HG02763 (cell line): ENCODE measurements around the gene STARD10.
A peak's percentile ranks its signal among the peaks of the same experiment; 100 is the strongest.

ENCODE experiments used
- ATAC-seq: cut with Tn5 transposase; IDR thresholded peaks from one replicate; pipeline ENCODE4 v1.9.1; 2021; ENCODE audit warnings: mild to moderate bottlenecking, moderate library complexity; ENCODE audit not compliant: unreplicated experiment

Gene STARD10

GRCh38 chr11:72767203-72768062, 26.4 kb downstream of the STARD10 start:
- no peak for ATAC-seq

DNA sequence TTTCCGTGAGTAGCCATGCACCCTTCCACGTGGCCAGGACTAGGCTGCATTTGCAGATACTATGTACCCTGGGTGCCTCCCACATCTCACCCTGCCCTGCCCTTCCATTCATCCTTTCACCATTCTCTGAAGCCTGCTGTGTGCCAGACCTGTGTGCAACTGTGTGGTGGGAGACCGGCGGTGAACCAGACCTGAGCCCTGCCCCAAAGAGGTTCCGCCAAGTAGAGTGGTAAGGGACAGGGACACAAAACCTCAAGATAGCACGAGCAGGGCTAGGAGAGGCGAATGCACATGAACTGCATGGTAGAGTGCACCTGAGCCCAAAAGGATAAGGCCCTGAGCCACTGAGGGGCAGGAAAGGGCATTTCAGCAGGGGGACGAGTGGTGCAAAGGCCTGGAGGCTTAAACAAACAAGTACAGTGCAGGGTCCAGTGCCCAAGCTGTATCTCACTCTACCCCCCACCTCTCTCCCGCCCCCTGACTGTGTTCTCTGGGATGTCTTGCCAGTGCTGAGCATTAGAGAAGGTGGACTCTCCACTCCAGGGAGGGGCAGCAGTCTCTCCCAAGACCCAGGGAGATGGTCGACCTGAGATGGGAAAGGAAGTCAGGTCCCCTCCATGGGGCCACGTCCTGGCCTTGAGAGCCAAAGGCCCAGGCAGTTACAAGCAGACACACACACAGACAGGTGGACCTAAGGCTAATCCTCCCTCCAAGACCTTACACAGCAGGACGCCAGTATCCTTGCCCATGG, 27.5 kb downstream of the STARD10 start:
- no peak for ATAC-seq

DNA sequence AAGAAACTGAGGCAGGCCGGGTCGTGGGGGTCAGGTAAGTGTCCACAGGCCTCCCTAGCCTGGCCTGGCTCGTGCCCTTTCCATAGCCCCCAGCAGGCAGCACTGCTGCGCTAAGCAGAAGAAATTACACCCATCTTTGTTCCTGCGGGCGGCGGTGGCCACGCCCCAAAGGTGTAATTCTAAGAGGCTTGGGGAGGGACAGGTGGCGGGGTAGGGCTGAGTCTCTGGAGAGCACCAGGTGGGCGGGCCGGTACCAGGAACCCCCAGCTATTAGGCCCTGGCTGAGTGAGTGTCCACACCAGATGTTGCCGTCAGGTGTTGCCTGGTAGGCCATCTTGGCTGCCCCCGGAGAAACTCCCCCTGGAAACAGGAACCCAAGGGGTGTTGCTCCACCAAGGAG, 29.3 kb downstream of the STARD10 start:
- no peak for ATAC-seq

DNA sequence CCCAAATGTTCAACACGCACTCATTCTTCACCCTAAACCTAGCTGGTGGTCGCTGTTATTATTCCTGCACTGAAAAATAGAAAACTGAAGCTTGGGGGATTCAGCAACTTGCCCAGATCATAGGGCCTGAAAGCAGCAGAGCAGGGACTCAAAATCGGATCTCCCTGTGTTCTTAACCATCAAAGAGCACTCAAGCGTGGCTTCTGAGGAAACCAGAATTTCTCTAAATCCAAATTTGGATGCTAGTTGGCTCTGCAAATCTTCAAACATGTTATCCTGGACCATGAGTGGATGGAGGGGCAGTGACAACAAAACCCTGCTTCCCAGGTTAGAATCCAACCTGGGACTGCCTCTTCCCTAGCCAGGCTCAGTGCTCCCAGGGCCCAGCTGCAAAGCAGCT, 30.0 kb downstream of the STARD10 start:
- ATAC-seq, result no peak

DNA sequence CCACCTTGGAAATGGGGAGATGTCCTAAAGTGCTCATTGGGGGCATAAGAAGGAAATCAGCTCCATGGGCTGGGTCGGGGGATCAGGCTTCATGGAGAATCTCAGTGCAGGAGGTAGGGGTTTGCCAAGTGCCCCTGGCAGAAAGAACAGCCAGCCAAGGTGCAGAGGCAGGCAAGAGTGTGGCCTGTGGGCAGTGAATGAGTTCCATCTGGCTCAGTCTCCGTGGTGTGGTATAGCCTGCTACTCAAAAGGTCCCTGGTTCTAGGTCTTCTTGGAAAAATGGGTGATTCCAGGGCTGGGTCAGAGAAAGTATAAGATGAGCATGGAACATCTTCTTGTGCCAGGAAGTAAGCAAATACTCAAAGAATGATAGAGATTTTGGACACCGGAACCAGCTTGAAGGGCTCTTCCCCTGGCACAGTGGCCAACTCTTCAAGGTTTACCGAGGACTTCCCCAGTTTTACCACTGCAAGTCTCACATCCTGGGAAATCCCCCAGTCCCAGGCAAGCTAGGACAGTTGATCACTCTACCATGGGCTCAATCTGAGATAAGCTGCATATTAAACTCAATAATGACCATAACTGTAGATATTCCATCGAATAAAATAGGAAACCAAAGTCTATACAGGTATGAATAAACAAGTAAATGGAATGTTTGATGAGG, 31.1 kb downstream of the STARD10 start:
- ATAC-seq, result no peak

DNA sequence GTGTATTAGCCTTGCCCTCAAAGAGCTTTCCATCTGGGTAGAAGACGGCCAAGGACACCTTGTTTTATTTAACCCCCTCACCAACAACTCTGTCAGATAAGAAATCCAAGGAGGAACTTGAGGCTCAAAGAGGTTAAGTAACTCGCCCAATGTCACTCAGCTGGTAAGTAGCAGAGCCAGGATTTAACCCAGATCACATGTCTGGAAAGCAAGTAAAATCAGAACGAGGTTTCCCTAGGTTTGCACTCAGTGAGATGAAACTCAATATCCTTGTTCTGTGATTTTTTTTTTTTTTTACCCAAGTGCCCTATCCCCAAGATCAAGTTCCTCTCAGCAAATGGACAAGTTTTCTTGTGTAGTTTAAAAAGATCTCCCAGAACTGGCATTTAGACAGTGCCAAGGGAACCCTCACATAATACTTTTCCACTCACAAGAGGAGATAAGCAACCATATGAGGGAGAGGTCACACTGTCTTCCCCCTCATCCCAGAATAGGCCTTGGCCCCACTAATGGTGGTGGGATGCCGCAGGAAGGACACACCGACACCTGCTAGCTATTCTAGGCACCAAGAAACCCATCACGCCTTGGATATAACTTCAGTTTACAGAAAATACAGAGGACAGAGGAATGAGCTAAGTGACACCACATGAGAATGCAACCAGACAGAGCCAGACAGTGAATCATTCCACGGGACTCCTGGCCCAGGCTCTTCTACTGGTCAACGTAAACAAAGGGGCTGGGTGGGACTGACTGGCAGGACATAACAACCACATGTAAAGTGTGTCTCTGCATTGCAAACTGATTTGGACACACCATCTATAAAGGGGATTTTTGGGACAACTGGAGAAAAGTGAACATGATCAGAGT, 33.1 kb downstream of the STARD10 start:
- no peak for ATAC-seq

DNA sequence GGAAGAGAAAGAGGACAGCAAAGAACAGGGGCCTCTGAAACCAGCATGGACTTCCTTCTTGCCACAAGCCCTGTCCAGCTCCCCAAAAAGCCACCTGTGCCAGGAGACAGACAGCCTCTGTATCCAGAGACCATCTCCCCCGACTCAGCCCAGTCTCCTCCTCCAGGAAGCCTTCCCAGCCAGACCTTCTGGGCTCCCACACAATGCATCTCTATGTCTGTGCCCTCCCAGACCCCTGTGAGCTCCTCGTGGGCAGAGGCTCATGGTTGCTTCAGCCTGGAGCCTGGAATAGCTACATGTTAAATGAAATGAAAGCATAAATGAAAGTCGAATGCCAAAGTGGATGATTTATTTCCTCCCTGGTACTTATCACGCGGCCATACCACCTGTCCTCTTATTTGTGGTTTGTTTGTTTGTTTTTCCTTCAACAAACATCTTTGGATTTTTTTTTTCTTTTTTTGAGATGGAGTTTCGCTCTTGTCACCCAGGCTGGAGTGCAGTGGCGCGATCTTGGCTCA, 34.3 kb downstream of the STARD10 start:
- no peak for ATAC-seq

- no peak for ATAC-seq
These were observed 35.0 kb downstream of the STARD10 start for GRCh38 chr11:72758690-72759389.

DNA sequence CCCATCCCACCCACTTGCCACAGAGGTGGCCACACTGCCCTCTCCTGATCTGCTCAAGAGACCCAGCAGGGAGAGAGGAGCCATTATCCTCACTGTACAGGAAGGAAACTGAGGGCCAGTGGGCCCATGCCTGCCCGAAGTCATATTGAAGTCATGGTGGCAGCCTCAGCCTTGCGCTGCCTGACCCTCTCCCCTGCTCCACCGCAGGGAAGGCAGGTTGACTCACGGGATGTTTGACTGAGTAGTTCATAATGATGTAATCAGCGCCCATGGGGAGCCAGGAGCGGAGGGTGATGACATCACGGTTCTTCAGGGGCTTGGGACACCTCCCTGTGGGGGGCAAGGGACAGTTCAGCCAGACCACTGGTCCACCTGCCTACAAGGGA, 35.5 kb downstream of the STARD10 start:
- ATAC-seq, result no peak

DNA sequence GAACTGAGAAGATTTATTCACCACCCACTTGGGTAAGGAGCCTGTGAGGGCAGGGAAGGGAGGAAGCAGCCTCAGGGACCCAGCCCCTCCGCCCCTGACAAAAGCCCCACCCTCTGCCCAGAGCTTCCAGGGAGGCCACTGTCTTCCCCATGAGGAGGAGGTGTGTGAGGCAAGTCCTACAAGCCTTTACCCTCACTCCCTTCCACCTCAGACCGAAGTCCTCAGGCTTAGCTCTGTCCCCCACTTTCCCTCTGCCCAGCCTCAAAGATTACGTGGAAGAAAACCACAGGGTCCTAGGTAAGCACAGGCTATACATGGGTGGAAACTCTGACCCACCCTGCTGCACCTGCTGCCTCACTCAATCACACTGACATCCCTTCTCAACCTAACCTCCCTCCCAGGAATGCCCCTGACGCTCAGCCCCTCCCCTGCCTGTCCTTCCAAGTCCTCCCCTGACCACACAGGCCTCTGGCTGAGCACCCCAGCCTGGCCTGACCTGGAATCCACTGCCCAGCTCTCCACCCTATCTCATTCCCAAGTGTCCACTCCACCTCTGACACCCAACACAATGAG, 38.0 kb downstream of the STARD10 start:
- no peak for ATAC-seq

DNA sequence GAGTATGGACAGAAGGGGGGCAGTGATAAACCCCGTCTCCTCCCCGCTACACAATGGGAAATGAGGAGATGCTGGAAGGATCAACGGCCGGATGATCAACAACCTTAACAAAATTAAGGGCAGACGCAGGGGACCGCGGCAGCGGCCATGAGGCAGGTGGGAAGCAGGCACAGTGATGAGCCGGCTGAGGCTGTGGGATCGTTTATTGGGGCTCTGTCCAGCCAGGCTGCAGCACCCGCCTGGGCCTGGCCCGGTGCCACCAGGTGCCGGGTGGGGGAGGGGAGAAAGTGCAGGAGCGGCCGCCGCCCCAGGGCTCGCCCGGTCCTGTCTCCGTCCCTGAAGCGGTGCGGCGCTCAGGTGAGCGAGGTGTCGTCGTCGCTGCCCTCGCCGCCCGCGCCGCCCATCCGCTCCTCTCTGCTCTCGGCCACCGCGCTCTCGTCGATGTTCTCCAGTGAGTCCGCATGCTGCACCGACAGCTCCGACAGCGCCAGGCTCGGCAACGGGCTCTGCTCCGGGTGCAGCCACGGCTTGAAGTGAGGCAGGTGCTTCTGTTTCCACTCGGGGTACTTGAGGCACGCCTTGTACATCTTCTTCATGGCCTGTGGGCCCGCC, 39.2 kb downstream of the STARD10 start:
- ATAC-seq, result no peak

DNA sequence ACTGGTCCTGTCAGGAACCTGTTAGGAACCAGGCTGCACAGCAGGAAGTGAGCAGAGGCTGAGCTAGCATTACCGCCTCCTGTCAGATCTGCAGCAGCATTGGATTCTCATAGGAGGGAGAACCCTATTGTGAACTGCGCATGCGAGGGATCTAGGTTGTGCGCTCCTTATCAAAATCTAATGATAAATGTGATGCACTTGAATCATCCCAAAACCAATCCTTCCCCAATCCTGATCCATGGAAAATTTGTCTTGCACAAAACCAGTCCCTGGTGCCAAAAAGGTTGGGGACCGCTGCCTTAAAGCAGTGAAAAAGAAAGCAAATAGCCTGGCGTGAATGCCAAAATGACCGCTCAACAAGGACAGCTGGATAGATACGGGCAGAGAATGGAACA, 39.7 kb downstream of the STARD10 start:
- ATAC-seq, result no peak

- no peak for ATAC-seq
These were observed 40.3 kb downstream of the STARD10 start for GRCh38 chr11:72753341-72754148.

GRCh38 chr11:72752088-72752914, 41.5 kb downstream of the STARD10 start, which contains the start of gene ARAP1:
Gene ARAP1, minus strand, starts transcription at chr11:72752408. Its CDS starts 25,280 bp downstream, at chr11:72727128.
- peak; percentile 56 for ATAC-seq

DNA sequence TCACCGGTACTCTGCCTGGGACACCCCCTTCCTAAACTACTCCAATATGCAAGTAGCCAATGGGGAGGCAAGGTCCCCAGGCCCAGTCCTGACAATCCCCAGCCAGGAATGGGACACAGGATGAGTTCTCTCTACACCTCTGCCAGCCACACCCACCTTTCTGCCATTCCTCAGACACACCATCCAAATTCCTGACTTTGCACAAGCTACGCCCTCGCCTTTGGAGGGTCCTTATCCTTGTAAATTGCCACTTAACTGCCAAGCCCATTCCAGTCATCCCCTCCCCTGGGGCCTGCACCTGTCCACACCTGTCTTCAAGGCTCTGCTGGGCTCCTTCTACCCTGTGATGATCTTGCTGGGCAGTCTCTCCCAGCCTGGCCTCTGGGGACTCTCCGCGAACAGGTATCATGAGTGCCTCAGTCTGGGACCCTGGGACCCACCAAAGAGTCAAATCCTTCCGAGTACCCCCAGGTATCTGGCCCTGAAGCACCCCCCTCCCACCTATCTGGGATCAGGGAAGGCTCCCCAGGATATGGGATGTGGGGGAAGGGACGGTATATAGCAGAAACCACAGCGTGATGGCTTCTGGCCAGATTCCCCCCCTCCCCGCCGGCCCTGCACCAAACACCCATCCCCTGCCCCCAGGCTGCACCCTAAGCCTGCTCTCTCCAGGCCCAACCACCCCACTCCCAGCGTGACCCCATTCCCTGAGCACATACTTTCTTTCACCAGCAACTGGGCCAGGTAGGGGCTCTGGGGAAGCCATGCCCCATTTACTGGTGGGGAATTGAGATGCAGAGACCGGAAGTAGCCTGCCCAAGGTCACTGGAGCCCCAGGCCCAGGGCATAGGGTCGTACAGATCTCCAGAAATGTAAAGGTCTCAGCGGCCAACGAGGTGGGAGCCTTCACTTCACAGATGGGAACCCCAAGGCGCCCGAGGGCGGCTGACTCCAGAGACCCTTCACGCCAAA, 42.4 kb downstream of the STARD10 start:
- ATAC-seq, result peak; percentile 12

- ATAC-seq, result no peak
These were observed 43.2 kb downstream of the STARD10 start for GRCh38 chr11:72750556-72751115.
